GM23338 (cell line): Measurements from ENCODE around the gene FCRL4. TPM values are rescaled to one million over a fixed set of nuclear protein-coding genes. Genes with fewer than 3 reads are reported as not detected.

ENCODE experiments used
- ATAC-seq: fragments of 200-7000 bp; cut with Tn5 transposase; 3 replicates; pipeline ENCODE4 v1.9.1; 2020
- DNase-seq: peaks from one replicate; pipeline ENCODE4 v3.0.0-alpha.2; 2015; ENCODE audit warnings: low spot score
- H2AFZ ChIP-seq: fragments of 200-600 bp; sonication (generic); 2 replicates; pipeline ENCODE4 v1.8.0; 2016; ENCODE audit warnings: antibody characterized with exemption, mild to moderate bottlenecking, moderate library complexity
- H3F3A ChIP-seq: fragments of 200-600 bp; sonication (generic); replicated peaks from 2 replicates; pipeline ENCODE4 v1.8.0; 2017; ENCODE audit warnings: antibody characterized with exemption, mixed run types, low read depth
- H3K27ac ChIP-seq: fragments of 200-600 bp; sonication (generic); 2 replicates; pipeline ENCODE4 v1.6.1; 2016; ENCODE audit warnings: low read depth
- H3K27me3 ChIP-seq: fragments of 200-600 bp; sonication (generic); 2 replicates; pipeline ENCODE4 v1.8.0; 2016; ENCODE audit warnings: mild to moderate bottlenecking, mixed run types, moderate library complexity; ENCODE audit not compliant: insufficient read depth
- H3K36me3 ChIP-seq: fragments of 200-600 bp; sonication (generic); 2 replicates; pipeline ENCODE4 v1.8.0; 2016; ENCODE audit warnings: mild to moderate bottlenecking; ENCODE audit not compliant: insufficient read depth
- H3K4me1 ChIP-seq: fragments of 200-600 bp; sonication (generic); 2 replicates; pipeline ENCODE4 v1.8.0; 2016; ENCODE audit warnings: mild to moderate bottlenecking, moderate library complexity; ENCODE audit not compliant: insufficient read depth
- H3K4me2 ChIP-seq: fragments of 200-600 bp; sonication (generic); 2 replicates; pipeline ENCODE4 v1.7.1; 2017; ENCODE audit warnings: mixed run types
- H3K4me3 ChIP-seq: fragments of 200-600 bp; sonication (generic); 2 replicates; pipeline ENCODE4 v1.6.1; 2016; ENCODE audit warnings: mixed run types
- H3K79me2 ChIP-seq: fragments of 200-600 bp; sonication (generic); replicated peaks from 2 replicates; pipeline ENCODE4 v1.8.0; 2017; ENCODE audit warnings: mild to moderate bottlenecking; ENCODE audit not compliant: insufficient read depth
- H3K9me2 ChIP-seq: fragments of 200-600 bp; sonication (generic); 2 replicates; pipeline ENCODE4 v1.8.0; 2017; ENCODE audit not compliant: insufficient read depth
- H4K20me1 ChIP-seq: fragments of 200-600 bp; sonication (generic); replicated peaks from 2 replicates; pipeline ENCODE4 v1.8.0; 2017; ENCODE audit warnings: mild to moderate bottlenecking; ENCODE audit not compliant: insufficient read depth
- H3K27ac Mint-ChIP-seq: 2 replicates; pipeline ENCODE4 v1.8.0; 2020; ENCODE audit warnings: inconsistent platforms, mild to moderate bottlenecking, moderate library complexity, mixed read lengths
- H3K27me3 Mint-ChIP-seq: 3 replicates; pipeline ENCODE4 v1.8.0; 2022; ENCODE audit warnings: low read depth, mild to moderate bottlenecking, moderate library complexity, mixed read lengths, inconsistent platforms; ENCODE audit not compliant: insufficient read depth, poor library complexity
- H3K36me3 Mint-ChIP-seq: 3 replicates; pipeline ENCODE4 v1.8.0; 2021; ENCODE audit warnings: low read depth, mild to moderate bottlenecking, inconsistent platforms, moderate library complexity, mixed read lengths
- H3K4me1 Mint-ChIP-seq: 3 replicates; pipeline ENCODE4 v1.8.0; 2020; ENCODE audit warnings: mild to moderate bottlenecking, inconsistent platforms, mixed read lengths
- H3K4me3 Mint-ChIP-seq: 3 replicates; pipeline ENCODE4 v1.8.0; 2021; ENCODE audit warnings: moderate library complexity, mild to moderate bottlenecking, inconsistent platforms, mixed read lengths
- H3K9me3 Mint-ChIP-seq: 3 replicates; pipeline ENCODE4 v1.8.0; 2020; ENCODE audit warnings: moderate library complexity, mild to moderate bottlenecking, inconsistent platforms, mixed read lengths
- EZH2phosphoT487 ChIP-seq: fragments of 200-600 bp; sonication (generic); IDR thresholded peaks from one replicate; pipeline ENCODE4 v1.8.1; 2018; ENCODE audit warnings: antibody characterized with exemption; ENCODE audit not compliant: unreplicated experiment
- NANOG ChIP-seq: IDR thresholded peaks from 2 replicates; pipeline ENCODE4 v1.6.1; 2016; ENCODE audit warnings: antibody characterized with exemption, borderline replicate concordance
- ZNF462 ChIP-seq: fragments of 250-450 bp; sonication (Bioruptor Pico); IDR thresholded peaks from 2 replicates; pipeline ENCODE4 v1.5.0; 2020; ENCODE audit warnings: mild to moderate bottlenecking, moderate library complexity
- polyA plus RNA-seq: library from polyadenylated mRNA; unstranded; fragments of >200 nt; fragmentation: Nextera tagmentation; extraction: Ambion mirVana; gene quantifications from 2 replicates; pipeline ENCODE4 v1.2.1, GENCODE V29; 2016
- total RNA-seq: library from RNA; depleted of rRNA; stranded (reverse); fragments of >200 nt; shearing (Covaris generic); gene quantifications from 2 replicates; pipeline ENCODE4 v1.2.3, GENCODE V29; 2014
- TF ChIP-seq, protein P1 (sequence below): IDR thresholded peaks from one replicate; pipeline ENCODE4 v1.6.1; 2018; ENCODE audit warnings: antibody characterized with exemption; ENCODE audit not compliant: unreplicated experiment

The FCRL4 gene
- total and polyA plus RNA-seq, 2 experiments from 2014 or later = not detected

- TF ChIP-seq, protein P1, sequence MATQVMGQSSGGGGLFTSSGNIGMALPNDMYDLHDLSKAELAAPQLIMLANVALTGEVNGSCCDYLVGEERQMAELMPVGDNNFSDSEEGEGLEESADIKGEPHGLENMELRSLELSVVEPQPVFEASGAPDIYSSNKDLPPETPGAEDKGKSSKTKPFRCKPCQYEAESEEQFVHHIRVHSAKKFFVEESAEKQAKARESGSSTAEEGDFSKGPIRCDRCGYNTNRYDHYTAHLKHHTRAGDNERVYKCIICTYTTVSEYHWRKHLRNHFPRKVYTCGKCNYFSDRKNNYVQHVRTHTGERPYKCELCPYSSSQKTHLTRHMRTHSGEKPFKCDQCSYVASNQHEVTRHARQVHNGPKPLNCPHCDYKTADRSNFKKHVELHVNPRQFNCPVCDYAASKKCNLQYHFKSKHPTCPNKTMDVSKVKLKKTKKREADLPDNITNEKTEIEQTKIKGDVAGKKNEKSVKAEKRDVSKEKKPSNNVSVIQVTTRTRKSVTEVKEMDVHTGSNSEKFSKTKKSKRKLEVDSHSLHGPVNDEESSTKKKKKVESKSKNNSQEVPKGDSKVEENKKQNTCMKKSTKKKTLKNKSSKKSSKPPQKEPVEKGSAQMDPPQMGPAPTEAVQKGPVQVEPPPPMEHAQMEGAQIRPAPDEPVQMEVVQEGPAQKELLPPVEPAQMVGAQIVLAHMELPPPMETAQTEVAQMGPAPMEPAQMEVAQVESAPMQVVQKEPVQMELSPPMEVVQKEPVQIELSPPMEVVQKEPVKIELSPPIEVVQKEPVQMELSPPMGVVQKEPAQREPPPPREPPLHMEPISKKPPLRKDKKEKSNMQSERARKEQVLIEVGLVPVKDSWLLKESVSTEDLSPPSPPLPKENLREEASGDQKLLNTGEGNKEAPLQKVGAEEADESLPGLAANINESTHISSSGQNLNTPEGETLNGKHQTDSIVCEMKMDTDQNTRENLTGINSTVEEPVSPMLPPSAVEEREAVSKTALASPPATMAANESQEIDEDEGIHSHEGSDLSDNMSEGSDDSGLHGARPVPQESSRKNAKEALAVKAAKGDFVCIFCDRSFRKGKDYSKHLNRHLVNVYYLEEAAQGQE = no peak
- TF ChIP-seq ZNF462 (no peak), EZH2phosphoT487 (no peak)
These were observed 20.5 kb downstream of the FCRL4 start (continued) for GRCh38 chr1:157577420-157577819.

GRCh38 chr1:157575744-157576143 is 22.1 kb downstream of the FCRL4 start:
- no peaks in the 10 kb centered on the region for H3K27me3 ChIP-seq
- H4K20me1 ChIP-seq = no peaks in the 10 kb centered on the region
- H2AFZ ChIP-seq = no peak overlapping the region
- H3F3A ChIP-seq = no peaks in the 10 kb centered on the region
- TF ChIP-seq, protein P1 = no peak
- TF ChIP-seq NANOG = no peak
- peaks cover 7% of the 10 kb centered on the region for H3K4me1 Mint-ChIP-seq
- H3K36me3 ChIP-seq = no peaks in the 10 kb centered on the region
- H3K4me2 ChIP-seq = no peak overlapping the region
- no peak overlapping the region for H3K4me3 Mint-ChIP-seq
- no peak for ATAC-seq
- no peak overlapping the region for H3K27ac Mint-ChIP-seq
- DNase-seq = no peak
- no peak overlapping the region for H3K4me3 ChIP-seq
- 0 out of 2 replicates have a peak, but pooled peaks cover 4% of the 10 kb centered on the region for H3K4me1 ChIP-seq
- peaks cover 3% of the 10 kb centered on the region for H3K27me3 Mint-ChIP-seq
- no peaks in the 10 kb centered on the region for H3K36me3 Mint-ChIP-seq
- no peaks in the 10 kb centered on the region for H3K79me2 ChIP-seq
- H3K9me2 ChIP-seq = peaks cover 17% of the 10 kb centered on the region; the same call in 1 of the 2 replicates
- no peak overlapping the region for H3K27ac ChIP-seq
- H3K9me3 Mint-ChIP-seq = no peaks in the 10 kb centered on the region
